Panc1 (cell line): ENCODE results near the gene CWC27.

ENCODE experiments used
- CTCF ChIP-seq: fragments of 450-650 bp; IDR thresholded peaks from 2 replicates; pipeline ENCODE4 v1.5.1; 2017; ENCODE audit warnings: mild to moderate bottlenecking
- TF ChIP-seq, protein P1 (sequence below), 2 experiments: IDR thresholded peaks; 2 replicates each; pipeline ENCODE4 v1.6.1; 2011 to 2012; ENCODE audit warnings: low read depth in 2 of 2, control low read depth in 1 of 2, low read length in 1 of 2, mild to moderate bottlenecking in 1 of 2, moderate library complexity in 1 of 2; ENCODE audit not compliant: insufficient read depth in 1 of 2

DNA sequence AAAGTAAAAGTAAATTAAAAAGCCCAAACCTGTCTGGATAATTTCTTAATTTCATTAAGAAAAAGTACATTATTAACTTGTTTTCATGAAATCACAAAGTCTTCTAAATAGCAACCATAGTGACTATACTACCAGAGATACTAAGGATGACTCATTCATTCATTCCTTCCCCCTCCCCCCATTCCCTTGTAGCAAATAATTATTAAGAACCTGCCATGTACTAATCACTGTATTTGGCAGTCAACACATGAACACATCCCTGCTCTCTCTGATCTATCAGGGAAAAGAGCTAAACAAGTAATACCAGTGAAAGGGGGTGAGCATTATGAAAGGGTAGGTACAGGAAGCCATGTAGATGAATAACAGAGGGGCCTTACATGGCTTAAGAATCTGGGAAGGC, 203.9 kb downstream of the CWC27 start:
- TF ChIP-seq, protein P1, sequence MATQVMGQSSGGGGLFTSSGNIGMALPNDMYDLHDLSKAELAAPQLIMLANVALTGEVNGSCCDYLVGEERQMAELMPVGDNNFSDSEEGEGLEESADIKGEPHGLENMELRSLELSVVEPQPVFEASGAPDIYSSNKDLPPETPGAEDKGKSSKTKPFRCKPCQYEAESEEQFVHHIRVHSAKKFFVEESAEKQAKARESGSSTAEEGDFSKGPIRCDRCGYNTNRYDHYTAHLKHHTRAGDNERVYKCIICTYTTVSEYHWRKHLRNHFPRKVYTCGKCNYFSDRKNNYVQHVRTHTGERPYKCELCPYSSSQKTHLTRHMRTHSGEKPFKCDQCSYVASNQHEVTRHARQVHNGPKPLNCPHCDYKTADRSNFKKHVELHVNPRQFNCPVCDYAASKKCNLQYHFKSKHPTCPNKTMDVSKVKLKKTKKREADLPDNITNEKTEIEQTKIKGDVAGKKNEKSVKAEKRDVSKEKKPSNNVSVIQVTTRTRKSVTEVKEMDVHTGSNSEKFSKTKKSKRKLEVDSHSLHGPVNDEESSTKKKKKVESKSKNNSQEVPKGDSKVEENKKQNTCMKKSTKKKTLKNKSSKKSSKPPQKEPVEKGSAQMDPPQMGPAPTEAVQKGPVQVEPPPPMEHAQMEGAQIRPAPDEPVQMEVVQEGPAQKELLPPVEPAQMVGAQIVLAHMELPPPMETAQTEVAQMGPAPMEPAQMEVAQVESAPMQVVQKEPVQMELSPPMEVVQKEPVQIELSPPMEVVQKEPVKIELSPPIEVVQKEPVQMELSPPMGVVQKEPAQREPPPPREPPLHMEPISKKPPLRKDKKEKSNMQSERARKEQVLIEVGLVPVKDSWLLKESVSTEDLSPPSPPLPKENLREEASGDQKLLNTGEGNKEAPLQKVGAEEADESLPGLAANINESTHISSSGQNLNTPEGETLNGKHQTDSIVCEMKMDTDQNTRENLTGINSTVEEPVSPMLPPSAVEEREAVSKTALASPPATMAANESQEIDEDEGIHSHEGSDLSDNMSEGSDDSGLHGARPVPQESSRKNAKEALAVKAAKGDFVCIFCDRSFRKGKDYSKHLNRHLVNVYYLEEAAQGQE (IDR thresholded peaks at IDR 0.05; ENCODE audit: insufficient read depth in 1 of 2, low read depth in 2 of 2, low read length in 1 of 2) = no peak
- TF ChIP-seq CTCF = no peak
